NCI-H226 (cell line): ENCODE measurements around the gene MAP2.

Experiments used
- DNase-seq: peaks from one replicate; pipeline ENCODE4 v3.0.0-alpha.2; 2015

Gene MAP2

DNA sequence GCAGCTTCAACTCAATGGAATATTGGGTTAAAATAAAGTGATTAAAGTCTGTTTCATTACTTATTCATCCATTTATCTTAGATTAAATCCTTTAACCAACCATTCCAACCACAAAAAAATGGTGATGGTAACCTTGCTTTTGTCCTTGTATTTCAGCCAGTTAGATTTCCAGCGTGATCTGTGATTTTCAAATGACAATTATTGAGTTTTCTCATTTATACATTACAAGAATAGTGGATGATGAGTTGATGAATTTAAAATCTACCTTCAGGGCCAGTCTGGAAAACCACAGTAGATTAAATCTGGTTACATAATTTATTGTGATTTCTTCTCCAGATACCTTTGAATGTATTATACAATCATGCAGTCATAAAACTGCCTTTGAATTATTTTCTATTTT is 318.1 kb downstream of the MAP2 start:
- no peak for DNase-seq

DNA sequence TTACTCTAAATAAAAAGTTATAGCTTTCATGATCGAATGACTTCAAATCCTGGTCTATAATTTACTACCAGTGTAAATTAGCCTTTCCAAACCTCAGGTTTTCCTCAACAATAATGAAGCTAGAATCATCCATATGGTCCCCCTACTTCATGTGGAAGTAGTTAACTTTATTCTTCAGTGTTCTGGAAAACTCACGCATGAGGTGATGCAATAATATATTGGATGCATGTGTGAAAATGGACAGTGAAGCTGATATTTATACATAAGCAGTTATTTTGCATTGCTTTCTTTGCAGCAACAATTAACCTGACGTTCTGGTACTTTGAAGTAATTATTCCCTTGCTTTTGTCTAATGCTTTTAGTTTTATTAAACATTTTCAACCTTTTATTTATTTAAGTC is 329.2 kb downstream of the MAP2 start:
- DNase-seq: no peak

DNA sequence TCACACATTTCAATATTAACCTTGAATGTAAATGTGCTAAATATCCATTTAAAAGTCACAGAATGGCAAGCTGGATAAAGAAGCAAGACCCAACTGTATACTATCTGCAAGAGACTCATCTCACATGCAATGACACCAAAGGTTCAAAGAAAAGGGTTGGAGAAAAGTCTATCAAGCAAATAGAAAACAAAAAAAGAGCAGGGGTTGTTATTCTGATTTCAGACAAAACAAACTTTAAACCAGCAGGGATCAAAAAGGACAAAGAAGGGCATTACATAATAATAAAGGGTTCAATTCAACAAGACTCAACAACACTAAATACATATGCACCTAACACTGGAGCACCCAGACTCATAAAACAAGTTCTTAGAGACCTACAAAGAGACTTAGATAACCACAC is 333.3 kb downstream of the MAP2 start:
- no peak for DNase-seq

DNA sequence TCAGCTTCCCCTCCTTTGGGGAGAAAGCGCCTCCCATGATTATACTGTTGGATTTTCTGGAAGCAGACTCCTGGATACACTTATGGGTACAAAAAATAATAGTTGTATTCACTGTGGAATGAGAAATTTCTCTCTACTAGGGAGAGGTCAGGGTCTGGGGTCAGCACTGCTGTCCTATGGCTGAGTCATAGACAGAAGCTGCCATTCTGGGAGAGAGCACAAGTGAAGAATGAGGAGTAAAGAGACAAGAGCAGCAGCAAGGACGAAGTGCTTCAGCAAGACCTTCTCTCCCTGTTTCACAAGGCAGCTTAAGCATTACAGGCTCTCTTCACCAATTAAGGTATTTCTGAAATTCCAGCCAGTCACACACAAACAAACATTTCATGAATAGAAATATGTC is 337.7 kb downstream of the MAP2 start:
- no peak for DNase-seq

DNA sequence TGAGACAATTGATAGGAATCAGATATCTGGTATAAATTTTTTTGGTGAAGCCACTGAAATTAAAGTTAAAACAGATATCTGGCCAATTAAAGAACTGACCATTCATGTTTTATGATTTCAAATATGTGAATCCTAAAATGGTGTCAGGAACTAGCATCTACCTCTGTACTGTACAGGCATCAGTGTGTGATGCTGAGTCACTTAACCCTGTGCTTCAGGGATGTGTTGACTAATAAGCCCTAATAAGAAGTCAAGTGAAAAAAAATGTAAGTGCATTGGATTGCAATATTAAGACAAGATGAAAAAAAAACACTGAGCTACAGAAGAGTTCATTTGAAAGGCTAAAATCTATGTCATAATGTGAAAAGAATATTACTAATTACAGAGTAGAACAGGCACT is 338.7 kb downstream of the MAP2 start:
- DNase-seq: no peak

DNA sequence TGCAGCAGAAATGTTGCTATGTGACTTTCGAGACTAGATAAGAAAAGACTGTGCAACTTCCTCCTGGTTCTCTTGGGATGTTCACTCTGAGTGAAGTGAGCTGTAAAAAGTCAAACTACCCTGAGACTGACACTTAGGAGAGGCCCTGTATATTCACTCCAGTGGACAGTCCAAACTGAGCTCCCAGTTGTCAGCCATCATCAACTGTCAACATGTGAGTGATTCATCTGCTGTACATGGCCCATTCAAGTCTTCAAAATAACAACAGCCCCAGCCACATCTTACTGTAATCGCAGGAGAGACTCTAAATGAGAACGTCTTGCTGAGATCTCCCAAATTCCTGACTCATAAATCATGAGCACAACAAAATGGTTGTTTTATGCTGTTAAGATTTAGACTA is 339.3 kb downstream of the MAP2 start:
- no peak for DNase-seq

DNA sequence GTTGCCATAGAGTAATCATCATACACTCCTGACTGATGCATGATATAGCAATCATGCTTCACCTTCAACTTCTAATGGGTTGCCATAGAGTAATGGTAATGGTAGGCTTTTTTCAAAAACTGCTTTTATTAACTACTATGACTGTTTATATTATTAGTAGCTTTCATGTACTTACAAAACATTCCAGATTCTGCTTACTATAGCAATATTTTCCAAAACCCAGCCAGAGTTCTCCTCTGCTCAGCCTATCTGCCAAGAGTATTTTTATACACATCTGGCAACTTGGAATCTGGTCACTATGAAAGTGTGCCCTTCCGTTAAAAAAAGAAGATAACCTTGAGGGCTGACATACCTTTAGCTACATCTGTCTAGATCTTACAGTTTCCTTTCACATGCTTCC is 342.8 kb downstream of the MAP2 start:
- no peak for DNase-seq

DNA sequence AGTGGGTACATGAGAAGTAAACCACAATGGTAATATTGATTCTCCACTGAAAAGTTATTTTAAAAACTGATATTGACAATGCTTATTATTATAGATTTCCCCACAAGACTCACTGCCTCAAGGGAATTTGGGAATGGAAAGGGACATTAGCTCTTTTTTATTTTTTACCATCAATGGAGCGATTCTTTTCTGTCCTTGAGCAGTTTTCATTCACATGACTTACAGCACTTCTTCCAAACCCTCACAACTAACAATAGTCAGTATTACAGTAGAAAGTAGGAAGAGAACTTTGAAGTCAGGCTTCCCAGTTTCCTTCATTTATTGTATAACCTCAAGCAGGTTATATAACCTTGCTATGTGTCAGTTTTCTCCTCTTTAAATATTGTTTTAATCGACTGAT is 343.5 kb downstream of the MAP2 start:
- no peak for DNase-seq

DNA sequence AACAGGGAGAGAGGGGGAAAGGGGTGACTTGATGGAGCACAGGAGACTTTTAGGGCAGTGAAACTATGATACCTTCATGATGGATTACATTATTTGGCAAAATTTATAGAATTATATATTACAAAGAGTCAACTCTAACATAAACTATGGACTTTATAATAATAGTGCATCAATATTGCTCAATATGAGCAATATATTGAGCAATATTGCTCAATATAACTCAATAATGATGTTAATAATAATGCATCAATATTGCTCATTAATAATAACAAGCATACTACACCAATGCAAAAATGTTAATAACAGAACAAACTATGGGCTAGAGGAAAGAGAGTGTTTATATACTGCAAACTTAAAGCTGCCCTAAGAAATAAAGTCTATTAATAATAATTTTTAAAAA is 344.7 kb downstream of the MAP2 start:
- no peak for DNase-seq

DNA sequence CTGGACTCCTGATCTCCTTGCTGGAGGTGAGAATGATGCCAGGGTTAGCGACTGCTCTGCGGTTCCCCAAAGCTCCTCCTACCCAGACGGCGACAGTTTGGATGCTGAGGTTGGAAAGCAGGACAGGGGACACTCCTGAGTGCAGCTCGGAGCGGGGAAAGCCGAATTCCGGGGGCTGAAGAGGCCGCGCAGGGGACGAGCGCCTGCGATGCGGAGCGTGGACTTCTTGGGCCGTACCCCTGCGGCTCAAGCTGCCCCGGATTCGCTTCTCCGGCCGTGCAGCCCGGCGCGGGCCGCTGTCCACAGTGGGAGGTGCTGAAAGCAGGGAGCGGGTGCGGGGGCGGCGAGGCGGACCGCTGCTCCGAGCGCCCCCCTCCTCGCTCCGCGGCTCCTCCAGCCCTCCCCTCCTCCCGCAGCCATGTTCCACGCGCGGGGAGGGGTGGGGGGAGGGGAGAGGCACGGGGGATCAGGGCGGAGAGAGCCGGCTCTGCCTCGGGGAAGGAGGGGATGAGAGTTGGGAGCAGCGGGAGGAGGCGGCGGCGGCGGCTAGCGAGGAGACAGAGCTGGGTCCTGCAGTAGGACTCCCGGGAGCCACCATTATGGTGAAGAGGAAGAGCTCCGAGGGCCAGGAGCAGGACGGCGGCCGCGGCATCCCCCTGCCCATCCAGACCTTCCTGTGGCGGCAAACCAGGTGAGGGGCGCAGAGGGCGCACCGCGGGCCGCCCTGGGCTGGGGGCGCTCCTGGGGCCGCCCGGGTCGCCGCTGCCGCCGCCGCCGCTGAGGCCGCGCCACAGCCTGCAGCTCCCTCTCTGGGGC is 347.8 kb downstream of the MAP2 start, which contains the start of gene UNC80:
Gene UNC80, plus strand, starts transcription at position 359 of the 816 bp plus-strand sequence. Its CDS starts 241 bp downstream, at position 600.
- DNase-seq: peak; percentile 3

DNA sequence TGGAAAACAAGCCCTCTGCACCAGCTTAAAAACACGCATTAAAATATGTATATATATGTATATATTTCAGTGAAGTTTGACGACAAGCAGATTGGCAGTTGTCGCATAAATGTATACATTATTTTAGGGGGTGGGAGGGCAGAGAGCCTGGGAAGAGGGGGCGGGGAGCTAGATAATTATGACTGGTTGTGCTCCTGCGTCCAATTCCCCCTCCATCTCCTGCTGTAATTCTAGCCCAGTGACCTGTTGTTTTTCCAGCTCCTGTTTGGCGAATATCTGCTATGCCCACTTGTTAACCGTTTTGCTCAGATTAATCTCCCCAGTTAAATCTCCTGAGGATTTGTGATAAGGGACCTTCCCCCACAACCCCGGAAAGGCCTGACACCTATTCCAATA is 348.4 kb downstream of the MAP2 start:
- DNase-seq: no peak

DNA sequence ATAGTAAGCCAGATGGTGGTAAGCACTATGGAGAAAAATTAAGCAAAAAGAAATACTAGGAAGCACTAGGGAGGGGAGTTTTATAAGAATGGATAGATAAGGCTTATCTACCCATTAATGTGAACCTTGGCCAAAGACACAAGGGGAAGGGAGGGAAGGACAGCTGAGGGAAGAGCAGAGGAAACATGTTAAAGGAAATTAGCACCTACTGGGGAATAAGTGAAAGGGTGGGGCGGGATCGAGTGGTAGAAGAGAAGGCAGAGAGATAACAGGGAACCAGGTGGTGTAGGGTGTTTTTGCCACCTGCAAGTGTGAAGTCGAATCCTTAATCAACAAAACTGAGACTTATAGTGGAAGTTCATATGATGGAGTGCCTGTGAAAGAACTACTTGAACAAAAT is 349.5 kb downstream of the MAP2 start:
- DNase-seq: no peak
